HG03460 (cell line): ENCODE results near the gene CNR2.
"Not testable (repeated sequence)": the region's sequence is repeated elsewhere in the genome, so short reads cannot be mapped to it uniquely, and the experiment has no call there.

Experiments
- ATAC-seq: cut with Tn5 transposase; IDR thresholded peaks from one replicate; pipeline ENCODE4 v1.9.1; 2021; ENCODE audit not compliant: unreplicated experiment

CNR2 gene

GRCh38 chr1:23916209-23917131 lies 3.3 kb upstream of the CNR2 start:
- ATAC-seq, result peak; percentile 60

- ATAC-seq, result no peak
Measured at GRCh38 chr1:23915466-23915865, 2.3 kb upstream of the CNR2 start.

GRCh38 chr1:23914921-23915320 lies 1.8 kb upstream of the CNR2 start:
- ATAC-seq, result no peak

- ATAC-seq, result no peak
Measured at GRCh38 chr1:23911921-23912320, 1.2 kb downstream of the CNR2 start.

- no peak for ATAC-seq
Measured at GRCh38 chr1:23910553-23911246, 2.5 kb downstream of the CNR2 start.

- no peak for ATAC-seq
Measured at GRCh38 chr1:23910144-23910543, 3.0 kb downstream of the CNR2 start.

GRCh38 chr1:23909412-23909811 lies 3.8 kb downstream of the CNR2 start:
- no peak for ATAC-seq

- ATAC-seq, result peak; percentile 37
Measured at GRCh38 chr1:23908453-23909341, 4.5 kb downstream of the CNR2 start.

- ATAC-seq, result no peak
Measured at GRCh38 chr1:23906731-23907130, 6.4 kb downstream of the CNR2 start.

GRCh38 chr1:23905461-23906025 lies 7.6 kb downstream of the CNR2 start:
- no peak for ATAC-seq

- peak; percentile 42 for ATAC-seq
Measured at GRCh38 chr1:23904748-23905357, 8.3 kb downstream of the CNR2 start.

GRCh38 chr1:23903754-23904153 lies 9.4 kb downstream of the CNR2 start:
- ATAC-seq, result no peak

- no peak for ATAC-seq
Measured at GRCh38 chr1:23902321-23903278, 10.6 kb downstream of the CNR2 start.

GRCh38 chr1:23900017-23900416 lies 13.1 kb downstream of the CNR2 start:
- not testable (repeated sequence) for ATAC-seq

GRCh38 chr1:23899070-23899469 lies 14.1 kb downstream of the CNR2 start:
- no peak for ATAC-seq

- ATAC-seq, result no peak
Measured at GRCh38 chr1:23897083-23897482, 16.1 kb downstream of the CNR2 start.

GRCh38 chr1:23896491-23896890 lies 16.7 kb downstream of the CNR2 start:
- ATAC-seq, result no peak

- ATAC-seq, result no peak
Measured at GRCh38 chr1:23895993-23896392, 17.2 kb downstream of the CNR2 start.

- ATAC-seq, result no peak
Measured at GRCh38 chr1:23895082-23895481, 18.1 kb downstream of the CNR2 start.
